ENCODE measurements around the gene WIPF1.

WIPF1 gene

GRCh38 chr2:174516501-174517378 is 80.9 kb downstream of the WIPF1 start:
- POLR2A ChIA-PET = no interaction called here

GRCh38 chr2:174512345-174512744 is 85.3 kb downstream of the WIPF1 start:
- H3K36me3 ChIP-seq (ENCODE audit: control insufficient read depth in 2 of 2, insufficient read depth in 1 of 2, low read length in 2 of 2) = no peaks in the 10 kb centered on the region
- no peak overlapping the region for H3K4me3 ChIP-seq (ENCODE audit: low read depth, low read length)
- TF ChIP-seq ZNF426 (tag by site-specific recombination; IDR thresholded peaks at IDR 0.05) (no peak), ZNF416 (tag by site-specific recombination; IDR thresholded peaks at IDR 0.05) (no peak), HOXA7 (CRISPR knock-in tag; IDR thresholded peaks at IDR 0.05; ENCODE audit: borderline replicate concordance) (no peak)
- no peak overlapping the region for H3K27ac ChIP-seq (ENCODE audit: extremely low read depth, low read depth, low read length)
- H3K9me3 ChIP-seq (ENCODE audit: control insufficient read depth, insufficient read depth, low read depth, low read length) = peaks cover 2% of the 10 kb centered on the region; the same call in 1 of the 2 replicates
- no peaks in the 10 kb centered on the region for H3K4me1 ChIP-seq (ENCODE audit: control insufficient read depth, insufficient read depth, low read length)
- ChIA-PET CTCF (interaction anchor here (0.9 kb wide), 1 partner anchor 9 kb away, joined by 3 read pairs; no protein-coding TSS in a partner anchor), POLR2A (no interaction called here)

More at GRCh38 chr2:174516501-174517378, 80.9 kb downstream of the WIPF1 start:
- CTCF ChIA-PET = interaction anchor here (1.6 kb wide), 1 partner anchor 56 kb away, joined by 5 read pairs; no protein-coding TSS in a partner anchor
- Histone ChIP-seq H3K4me1 (ENCODE audit: control insufficient read depth, insufficient read depth, low read length) (no peaks in the 10 kb centered on the region), H3K4me3 (ENCODE audit: low read depth, low read length) (no peak overlapping the region), H3K9me3 (ENCODE audit: control insufficient read depth, insufficient read depth, low read depth, low read length) (peaks cover 2% of the 10 kb centered on the region; the same call in 1 of the 2 replicates), H3K27ac (ENCODE audit: extremely low read depth, low read depth, low read length) (no peak overlapping the region), H3K36me3 (ENCODE audit: control insufficient read depth in 2 of 2, insufficient read depth in 1 of 2, low read length in 2 of 2) (no peaks in the 10 kb centered on the region)
- no peak for TF ChIP-seq SCRT2 (tag by site-specific recombination; IDR thresholded peaks at IDR 0.05)
- no peak for TF ChIP-seq ZNF239 (tag by site-specific recombination; IDR thresholded peaks at IDR 0.05)

GRCh38 chr2:174511580-174512260 is 85.9 kb downstream of the WIPF1 start:
- CTCF ChIA-PET = interaction anchor here (0.9 kb wide), 1 partner anchor 10 kb away, joined by 3 read pairs; no protein-coding TSS in a partner anchor

DNA sequence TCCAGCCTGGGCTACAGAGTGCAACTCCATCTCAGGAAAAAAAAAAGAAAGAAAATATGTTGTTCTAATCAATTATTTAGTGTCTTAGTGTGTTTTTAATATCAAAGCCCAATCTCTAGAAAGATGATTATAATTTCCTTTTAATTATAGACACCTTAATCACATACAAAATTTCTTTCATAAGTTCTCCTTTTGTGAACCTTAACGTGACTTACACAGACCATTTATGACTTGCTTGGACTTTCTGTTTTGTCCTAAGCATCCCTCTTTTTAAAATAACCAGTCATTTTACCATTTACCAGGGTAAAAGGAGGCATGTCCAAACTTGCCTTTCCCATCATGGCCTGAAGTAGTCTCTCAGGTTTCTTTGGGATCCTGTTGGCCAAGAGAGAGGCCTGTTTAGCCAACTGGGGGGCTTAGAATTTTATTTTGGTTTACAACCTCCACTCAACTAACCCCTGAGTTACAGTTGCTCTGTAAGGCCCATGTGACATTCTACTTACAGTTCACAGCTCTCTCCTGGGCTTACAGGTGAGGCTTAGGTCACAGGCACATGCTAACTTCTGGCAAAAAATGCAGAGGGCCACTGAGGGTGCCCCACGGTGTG is 86.9 kb downstream of the WIPF1 start:
- POLR2A ChIA-PET = no interaction called here
- H3K9me3 ChIP-seq (ENCODE audit: control insufficient read depth, insufficient read depth, low read depth, low read length) = peaks cover 2% of the 10 kb centered on the region; the same call in 1 of the 2 replicates
- H3K4me3 ChIP-seq (ENCODE audit: low read depth, low read length) = no peak overlapping the region
- CTCF ChIA-PET = interaction anchor here (1.7 kb wide), 1 partner anchor 36 kb away, joined by 4 read pairs; no protein-coding TSS in a partner anchor
- no peaks in the 10 kb centered on the region for H3K36me3 ChIP-seq (ENCODE audit: control insufficient read depth in 2 of 2, insufficient read depth in 1 of 2, low read length in 2 of 2)
- no peak overlapping the region for H3K27ac ChIP-seq (ENCODE audit: extremely low read depth, low read depth, low read length)
- no peaks in the 10 kb centered on the region for H3K4me1 ChIP-seq (ENCODE audit: control insufficient read depth, insufficient read depth, low read length)
- 0 out of 2 replicates have a peak, but pooled peaks have one; percentile 11 for TF ChIP-seq ZNF664 (tag by site-specific recombination; IDR thresholded peaks at IDR 0.05)
- 0 out of 2 replicates have a peak, but pooled peaks have one; percentile 30 for TF ChIP-seq ZNF610 (tag by site-specific recombination; IDR thresholded peaks at IDR 0.05; ENCODE audit: borderline replicate concordance)
- TF ChIP-seq SETDB1 (IDR thresholded peaks at IDR 0.05; ENCODE audit: insufficient read length, low read length) = peak; percentile 100
- TF ChIP-seq BCL11B (tag by site-specific recombination; IDR thresholded peaks at IDR 0.05; ENCODE audit: low read depth) = no peak
- no peak for TF ChIP-seq ZNF133 (tag by site-specific recombination; IDR thresholded peaks at IDR 0.05)
- TF ChIP-seq ZNF416 (tag by site-specific recombination; IDR thresholded peaks at IDR 0.05) = no peak
- TF ChIP-seq SP2 (tag by site-specific recombination; IDR thresholded peaks at IDR 0.05) = no peak
- TF ChIP-seq, protein P1, sequence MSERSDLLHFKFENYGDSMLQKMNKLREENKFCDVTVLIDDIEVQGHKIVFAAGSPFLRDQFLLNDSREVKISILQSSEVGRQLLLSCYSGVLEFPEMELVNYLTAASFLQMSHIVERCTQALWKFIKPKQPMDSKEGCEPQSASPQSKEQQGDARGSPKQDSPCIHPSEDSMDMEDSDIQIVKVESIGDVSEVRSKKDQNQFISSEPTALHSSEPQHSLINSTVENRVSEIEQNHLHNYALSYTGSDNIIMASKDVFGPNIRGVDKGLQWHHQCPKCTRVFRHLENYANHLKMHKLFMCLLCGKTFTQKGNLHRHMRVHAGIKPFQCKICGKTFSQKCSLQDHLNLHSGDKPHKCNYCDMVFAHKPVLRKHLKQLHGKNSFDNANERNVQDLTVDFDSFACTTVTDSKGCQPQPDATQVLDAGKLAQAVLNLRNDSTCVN (tag by site-specific recombination; optimal IDR thresholded peaks at IDR 0.05) = no peak
- TF ChIP-seq ZFHX2 (tag by site-specific recombination; conservative IDR thresholded peaks at IDR 0.05) = no peak
- TF ChIP-seq ZNF23 (tag by site-specific recombination; IDR thresholded peaks at IDR 0.05; ENCODE audit: borderline replicate concordance) = no peak
- TF ChIP-seq ZSCAN16 (tag by site-specific recombination; IDR thresholded peaks at IDR 0.05) = no peak
- TF ChIP-seq ZNF350 (tag by site-specific recombination; IDR thresholded peaks at IDR 0.05) = 0 out of 2 replicates have a peak, but pooled peaks have one; percentile 13
- no peak for TF ChIP-seq ZNF544 (tag by site-specific recombination; IDR thresholded peaks at IDR 0.05)
- TF ChIP-seq ZNF26 (tag by site-specific recombination; IDR thresholded peaks at IDR 0.05) = 0 out of 2 replicates have a peak, but pooled peaks have one; percentile 22
- no peak for TF ChIP-seq ZNF473 (tag by site-specific recombination; IDR thresholded peaks at IDR 0.05)
- TF ChIP-seq ZNF37A (tag by site-specific recombination; IDR thresholded peaks at IDR 0.05) = peak; percentile 40; the same call in 1 of the 2 replicates
- TF ChIP-seq ZNF600 (tag by site-specific recombination; IDR thresholded peaks at IDR 0.05) = no peak
- TF ChIP-seq ZNF529 (tag by site-specific recombination; IDR thresholded peaks at IDR 0.05; ENCODE audit: insufficient replicate concordance) = peak; percentile 15

More at GRCh38 chr2:174511580-174512260, 85.9 kb downstream of the WIPF1 start:
- POLR2A ChIA-PET = no interaction called here
- Histone ChIP-seq H3K4me3 (ENCODE audit: low read depth, low read length) (no peak overlapping the region), H3K4me1 (ENCODE audit: control insufficient read depth, insufficient read depth, low read length) (no peaks in the 10 kb centered on the region), H3K9me3 (ENCODE audit: control insufficient read depth, insufficient read depth, low read depth, low read length) (peaks cover 2% of the 10 kb centered on the region; the same call in 1 of the 2 replicates), H3K36me3 (ENCODE audit: control insufficient read depth in 2 of 2, insufficient read depth in 1 of 2, low read length in 2 of 2) (no peaks in the 10 kb centered on the region), H3K27ac (ENCODE audit: extremely low read depth, low read depth, low read length) (no peak overlapping the region)
- TF ChIP-seq SCRT1 (tag by site-specific recombination; IDR thresholded peaks at IDR 0.05; ENCODE audit: borderline replicate concordance) (no peak), ZNF335 (tag by site-specific recombination; conservative IDR thresholded peaks at IDR 0.05) (no peak), ZNF585B (tag by site-specific recombination; IDR thresholded peaks at IDR 0.05) (no peak), RBAK (tag by site-specific recombination; IDR thresholded peaks at IDR 0.05) (no peak)
